ENCODE measurements around the gene WDR46. TPM values are rescaled to one million over a fixed set of nuclear protein-coding genes. Genes with fewer than 3 reads are reported as not detected.
A peak's percentile ranks its signal among the peaks of the same experiment; 100 is the strongest.

The WDR46 gene
- total and polyA plus RNA-seq, 10 of the 15 experiments (the other 5 are each of a cell fraction or from before 2014, with no cell fraction given): 10.1 to 147 (median 86.0) TPM

GRCh38 chr6:33324125-33324524 is 35.1 kb upstream of the WDR46 start (continued):
- TF ChIP-seq ZNF217 (IDR thresholded peaks at IDR 0.05): peak; percentile 29; the same call in 1 of the 2 replicates
- TF ChIP-seq JUNB (IDR thresholded peaks at IDR 0.05): peak; percentile 14; the same call in 1 of the 2 replicates
- peak; percentile 94 for TF ChIP-seq ZNF384 (IDR thresholded peaks at IDR 0.05; ENCODE audit: borderline replicate concordance, low read depth, low read length)
- TF ChIP-seq USF1 (IDR thresholded peaks at IDR 0.05; ENCODE audit: borderline replicate concordance, extremely low read length, insufficient read depth, low read depth, low read length): no peak
- TF ChIP-seq MEF2B (IDR thresholded peaks at IDR 0.05; ENCODE audit: partially characterized antibody, poor library complexity, severe bottlenecking): peak; percentile 75
- TF ChIP-seq MYB (IDR thresholded peaks at IDR 0.05; ENCODE audit: borderline replicate concordance, low read depth, low read length): no peak

- ChIA-PET RAD21 (ENCODE audit: unreplicated experiment) (interaction anchor here (0.7 to 1.2 kb wide), 3 partner anchors 24 to 95 kb away, joined by 3 to 5 read pairs (median 4); no protein-coding TSS in a partner anchor), CTCF (interaction anchor here (0.7 to 1.7 kb wide), 3 partner anchors 23 to 357 kb away, joined by 3 to 7 read pairs (median 3); no protein-coding TSS in a partner anchor), POLR2A (interaction anchor here (0.6 to 1.5 kb wide), 6 partner anchors 13 to 352 kb away, joined by 3 to 7 read pairs (median 3); partner anchors contain the start of gene CUTA), SMC1A (ENCODE audit: uncharacterized antibody, unreplicated experiment) (interaction anchor here (0.8 to 2.0 kb wide), 5 partner anchors 8 to 284 kb away, joined by 3 to 7 read pairs (median 3); no protein-coding TSS in a partner anchor)
- H4K20me1 ChIP-seq (ENCODE audit: control insufficient read depth, insufficient read depth): 0 out of 2 replicates have a peak, but pooled peaks cover 3% of the 10 kb centered on the region
- peaks cover 12 to 16% of the 10 kb centered on the region in 2 experiments; a peak in 3 of 4 replicates for H3K36me3 ChIP-seq (ENCODE audit: control insufficient read depth in 2 of 2, insufficient read depth in 2 of 2, low read length in 1 of 2)
- no peak for TF ChIP-seq SIX5 (IDR thresholded peaks at IDR 0.05; ENCODE audit: low read depth, low read length, severe bottlenecking)
- TF ChIP-seq TCF7 (IDR thresholded peaks at IDR 0.05; ENCODE audit: borderline replicate concordance): no peak
- no peak for TF ChIP-seq HSF1 (IDR thresholded peaks at IDR 0.05; ENCODE audit: low read depth, low read length)
- no peak for TF ChIP-seq RCOR1 (conservative IDR thresholded peaks at IDR 0.05; ENCODE audit: low read depth, low read length)
- TF ChIP-seq ZNF384 (IDR thresholded peaks at IDR 0.05; ENCODE audit: borderline replicate concordance, low read depth, low read length): 0 out of 2 replicates have a peak, but pooled peaks have one; percentile 11
- peak overlapping the region; percentile 79 for H3K4me2 ChIP-seq (ENCODE audit: control insufficient read depth, insufficient read depth)
- 1% methylated on average over 12 of the region's 12 CpGs for WGBS (ENCODE audit: insufficient coverage, insufficient replicate concordance, low lambda C conversion rate, missing lambda C conversion rate)
- no peaks in the 10 kb centered on the region for H3K9me3 ChIP-seq (replicated peaks; ENCODE audit: control insufficient read depth, insufficient read depth, low read length)
- BruUV-seq (replicated peaks): no TSS peak
- peak overlapping the region; percentile 83 for H3K27ac ChIP-seq (ENCODE audit: control insufficient read depth, insufficient read depth)
- DNase-seq (ENCODE audit: low read depth, low spot score): no peak
- H3K79me2 ChIP-seq (ENCODE audit: control insufficient read depth, insufficient read depth, low read length): peaks cover 29% of the 10 kb centered on the region
- ATAC-seq: peak; percentile 1; the same call in 2 of the 3 replicates
- intact Hi-C loops (cut with micrococcal nuclease; ENCODE audit: unreplicated experiment) (no loop called here), in situ Hi-C loops (cut with MboI) (no loop called here)
- no peak for FAIRE-seq
- H3K27me3 ChIP-seq (replicated peaks in 1 of 2; ENCODE audit: control insufficient read depth in 2 of 2, insufficient read depth in 2 of 2, low read length in 1 of 2): no peaks in the 10 kb centered on the region
- H3K4me1 ChIP-seq (ENCODE audit: control insufficient read depth, insufficient read depth, low read length): peaks cover 15% of the 10 kb centered on the region
- peak overlapping the region; percentile 80 for H3K4me3 ChIP-seq
- peak overlapping the region; percentile 82 for H2AFZ ChIP-seq (ENCODE audit: control insufficient read depth, low read depth, low read length)
- peak overlapping the region; percentile 82 for H3K9ac ChIP-seq (ENCODE audit: control insufficient read depth, insufficient read depth, low read length)
Measured at GRCh38 chr6:33323623-33323948, 34.5 kb upstream of the WDR46 start.

Data from GM12878 (cell line).